ENCODE measurements around the gene RWDD2A.
"Not testable (repeated sequence)": the region's sequence is repeated elsewhere in the genome, so short reads cannot be mapped to it uniquely, and the experiment has no call there.

RWDD2A gene

DNA sequence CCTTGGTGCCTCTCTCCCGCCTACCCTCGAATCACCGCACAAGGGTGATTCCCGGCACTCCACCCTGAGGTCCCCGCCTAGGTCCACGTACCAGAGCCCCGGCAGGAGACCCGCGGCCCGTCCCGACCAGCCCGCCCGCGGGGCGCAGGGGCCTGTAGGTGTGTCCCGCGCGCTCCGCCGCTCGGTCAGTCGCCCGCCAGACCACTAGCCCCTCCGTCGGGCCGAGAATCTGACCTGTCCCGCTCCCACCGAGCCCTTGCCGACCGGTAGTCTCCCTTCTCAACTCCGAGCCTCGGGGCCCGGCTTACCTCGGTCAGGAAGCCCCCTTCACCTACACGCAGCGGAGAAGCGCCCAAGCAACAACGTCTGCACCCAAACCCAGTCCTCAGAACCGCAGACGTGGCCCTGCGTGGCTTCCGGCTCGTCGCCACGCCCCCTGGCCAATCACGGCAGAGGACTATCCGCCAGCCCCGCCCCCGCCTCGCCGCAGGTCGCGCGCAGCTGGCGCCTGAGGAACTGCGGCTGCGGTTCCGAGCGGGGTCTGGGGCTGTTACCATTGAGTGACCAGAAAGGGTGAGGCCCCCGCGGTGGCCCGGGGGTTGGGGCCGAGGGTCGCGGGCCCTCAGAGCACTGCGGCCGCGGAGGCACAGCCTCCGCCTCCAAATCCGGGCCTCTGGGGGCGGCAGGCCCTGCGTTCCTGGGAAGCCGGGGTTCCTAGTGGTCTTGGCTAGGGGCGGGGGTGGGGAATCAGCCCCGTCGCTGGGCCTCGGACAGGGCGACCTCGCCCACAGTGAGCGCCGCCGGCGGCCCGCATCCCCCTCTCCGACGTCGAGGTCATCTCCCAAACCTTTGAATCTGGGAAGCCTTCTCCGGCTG is at the start of gene RWDD2A, which contains the start of gene PGM3:
Gene RWDD2A, plus strand, starts transcription at position 487 of the 876 bp plus-strand sequence. CDS start 1,095 bp downstream, outside the sequence.
Gene PGM3, minus strand, starts transcription at position 395 of the 876 bp plus-strand sequence. CDS start 2,253 bp downstream, outside the sequence.
- DNase-seq, result peak; percentile 91

GRCh38 chr6:83151114-83151513 is 42.0 kb upstream of the RWDD2A start:
- DNase-seq, result no peak

DNA sequence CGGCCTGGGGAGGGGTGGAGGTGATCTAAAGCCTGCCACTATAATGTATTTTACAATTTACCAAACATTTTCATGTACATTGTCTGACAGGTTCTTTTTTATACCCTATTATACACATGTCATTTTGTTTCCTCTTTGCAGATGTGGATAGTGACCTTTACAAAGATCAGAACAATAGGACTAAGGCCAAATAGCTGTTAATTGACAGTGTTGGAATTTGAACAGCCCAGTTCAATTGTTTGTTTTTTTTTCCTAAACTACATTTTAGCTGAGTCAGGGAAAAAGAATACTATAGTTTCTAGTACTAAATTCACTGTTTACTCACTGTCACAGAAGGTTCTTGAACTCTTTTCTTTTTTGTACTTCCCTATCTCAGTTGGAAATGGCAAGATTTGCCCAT is 40.2 kb upstream of the RWDD2A start:
- no peak for DNase-seq

- no peak for DNase-seq
These were observed 39.2 kb upstream of the RWDD2A start for GRCh38 chr6:83153883-83154521.

DNA sequence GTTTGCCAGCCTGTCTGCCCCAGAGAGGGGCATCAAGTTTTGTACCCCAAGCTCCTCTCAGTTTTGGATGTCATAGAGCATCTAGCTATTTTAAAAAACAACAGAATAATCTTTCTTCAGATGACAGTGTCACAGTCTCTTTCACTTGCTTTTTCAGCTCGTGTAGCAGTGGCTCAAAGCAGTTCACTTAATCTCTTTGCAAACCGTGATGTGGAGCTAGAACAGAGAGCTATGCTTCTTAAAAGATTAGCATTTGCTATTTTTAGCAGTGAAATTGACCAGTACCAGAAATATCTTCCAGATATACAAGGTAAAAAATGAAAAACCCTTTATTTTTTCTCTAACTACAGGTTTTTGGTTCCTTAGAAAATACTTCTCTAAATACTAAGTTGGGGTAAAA is 37.4 kb upstream of the RWDD2A start:
- no peak for DNase-seq

DNA sequence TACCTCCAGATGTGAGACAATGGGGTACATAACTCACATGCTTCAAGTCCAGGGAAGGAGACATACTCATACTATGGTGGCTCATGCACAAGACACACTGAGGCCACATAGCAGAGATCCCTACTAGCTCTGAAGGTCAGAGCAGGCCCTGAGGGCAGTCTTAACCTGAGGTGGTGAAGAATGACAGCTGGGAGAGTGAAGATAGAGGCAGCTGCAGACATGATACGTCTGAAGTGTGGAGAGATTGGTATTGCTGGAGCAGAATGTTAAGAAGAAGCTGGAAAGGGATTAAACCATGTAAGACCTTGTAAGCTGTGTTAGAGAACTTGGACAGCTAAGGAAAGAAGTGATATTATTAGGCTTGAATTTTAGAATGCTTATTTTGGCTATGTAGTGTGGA is 33.0 kb upstream of the RWDD2A start:
- no peak for DNase-seq

DNA sequence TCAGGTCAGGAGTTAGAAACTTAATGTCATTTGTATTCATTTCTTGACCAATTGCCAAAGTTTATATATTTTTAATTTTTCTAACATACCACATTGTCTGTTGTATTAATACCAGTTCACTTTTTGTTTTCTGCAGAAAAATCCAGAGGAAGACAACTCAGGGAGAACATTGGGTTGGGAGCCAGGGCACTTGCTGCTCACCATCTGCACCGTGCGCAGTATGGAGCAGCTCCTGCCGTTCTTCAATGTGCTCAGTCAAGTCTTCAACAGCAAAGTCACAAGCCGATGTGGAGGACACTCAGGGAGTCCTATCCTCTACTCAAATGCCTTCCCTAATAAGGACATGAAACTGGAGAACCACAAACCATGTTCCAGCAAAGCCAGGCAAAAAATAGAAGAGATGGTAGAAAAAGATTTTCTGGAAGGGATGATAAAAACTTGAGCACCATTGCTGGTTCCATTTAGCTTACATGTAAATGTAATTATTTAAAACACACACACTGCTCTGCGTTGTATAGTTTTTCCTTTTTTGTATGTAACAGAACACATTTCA is 25.4 kb upstream of the RWDD2A start:
- DNase-seq, result no peak

GRCh38 chr6:83168556-83168955 is 24.6 kb upstream of the RWDD2A start:
- DNase-seq, result no peak

GRCh38 chr6:83169106-83169505 is 24.1 kb upstream of the RWDD2A start:
- DNase-seq, result no peak

GRCh38 chr6:83169511-83169910 is 23.6 kb upstream of the RWDD2A start:
- DNase-seq, result no peak

DNA sequence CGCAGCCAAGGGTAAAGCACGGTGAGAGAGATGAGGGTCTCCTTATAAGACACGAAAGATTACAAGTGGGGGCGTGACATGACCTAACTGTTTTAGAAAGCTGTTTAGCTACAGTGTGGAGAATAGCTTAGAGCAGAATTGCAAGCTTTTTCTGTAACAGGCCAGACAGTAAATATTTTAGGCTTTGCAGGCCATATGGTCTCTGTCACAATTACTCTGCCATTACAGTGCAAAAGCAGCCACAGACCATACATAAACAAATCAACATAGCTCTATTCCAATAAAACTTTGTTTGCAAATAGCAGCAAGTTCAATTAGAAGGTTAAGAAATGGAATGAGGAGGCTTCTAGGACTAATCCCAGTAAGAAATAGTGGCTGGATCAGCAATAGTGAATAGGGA is 16.9 kb upstream of the RWDD2A start:
- no peak for DNase-seq

- no peak for DNase-seq
These were observed 12.7 kb upstream of the RWDD2A start for GRCh38 chr6:83180426-83180950.

- DNase-seq, result no peak
These were observed 11.0 kb upstream of the RWDD2A start for GRCh38 chr6:83182114-83182513.

DNA sequence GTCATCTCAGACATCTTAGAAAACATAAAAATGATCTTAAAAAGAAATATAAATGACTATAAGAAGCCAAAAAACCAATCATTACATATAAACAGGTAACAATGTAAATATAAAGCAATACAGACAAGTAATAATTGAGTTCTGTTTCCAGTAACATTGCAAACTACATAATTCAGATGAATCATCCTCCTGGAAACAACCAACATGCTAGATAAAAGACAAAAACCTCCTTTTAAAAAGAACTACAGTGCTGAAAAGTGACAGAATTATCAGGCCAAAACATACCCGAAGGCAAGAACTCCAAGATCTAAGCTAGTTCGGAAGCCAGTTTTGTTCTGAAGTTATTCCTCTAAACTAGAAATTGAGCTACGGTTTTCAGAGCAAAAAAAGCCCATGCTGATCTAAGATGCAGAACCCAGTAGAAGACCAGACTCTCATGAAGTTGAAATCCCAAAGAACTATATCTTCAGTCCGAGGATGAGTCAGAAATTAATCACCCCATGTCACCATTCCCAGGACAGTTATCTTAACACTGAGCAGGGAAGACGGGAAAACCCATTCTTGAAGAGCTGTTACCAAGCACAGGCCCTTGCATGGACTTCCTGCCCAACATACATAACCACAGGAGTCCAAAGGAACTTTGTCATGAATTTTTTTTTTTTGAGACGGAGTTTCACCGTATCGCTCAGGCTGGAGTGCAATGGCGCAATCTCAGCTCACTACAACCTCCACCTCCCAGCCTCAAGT is 9.9 kb upstream of the RWDD2A start:
- no peak for DNase-seq

DNA sequence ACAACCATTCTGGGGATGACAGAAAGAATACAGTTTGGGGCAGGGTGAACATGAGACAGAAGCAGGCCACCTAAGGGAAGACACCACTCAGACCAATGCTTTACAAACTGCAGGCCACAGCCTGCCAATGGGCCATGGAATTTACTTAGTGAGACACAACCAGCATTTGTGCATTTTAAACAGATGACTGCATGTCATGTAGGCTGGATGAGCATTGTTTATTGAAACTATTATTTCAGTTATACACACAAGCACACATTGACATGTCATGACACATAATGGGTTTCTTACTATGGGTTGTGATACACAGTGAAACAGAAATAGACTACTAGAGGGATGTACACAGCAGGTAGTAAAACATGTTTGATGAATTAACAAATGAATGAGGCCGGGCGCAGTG is 8.1 kb upstream of the RWDD2A start:
- no peak for DNase-seq

DNA sequence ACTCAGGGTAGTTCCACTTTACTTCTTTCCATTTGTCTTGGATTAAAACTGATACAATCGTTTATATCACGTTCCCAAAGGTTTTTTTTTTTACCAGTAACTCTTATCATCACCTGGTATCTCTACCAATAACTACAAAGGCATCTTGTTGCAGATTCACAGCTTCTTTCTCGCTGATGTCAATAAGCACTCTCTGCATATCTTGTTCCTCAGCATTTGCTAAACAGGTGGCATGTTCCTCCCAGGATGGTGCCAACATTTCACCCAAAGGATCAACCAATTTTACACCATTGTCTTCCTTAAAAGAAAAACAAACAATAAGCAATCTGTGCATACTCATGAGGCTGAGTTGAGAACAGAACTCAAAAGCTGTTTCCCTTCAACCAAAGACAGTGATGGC is 4.7 kb upstream of the RWDD2A start:
- no peak for DNase-seq

- DNase-seq, result no peak
These were observed 2.5 kb upstream of the RWDD2A start for GRCh38 chr6:83190626-83191025.

- DNase-seq, result not testable (repeated sequence)
These were observed 1.2 kb upstream of the RWDD2A start for GRCh38 chr6:83191974-83192373.

GRCh38 chr6:83192456-83192855 is 701 bp upstream of the RWDD2A start:
- no peak for DNase-seq

DNA sequence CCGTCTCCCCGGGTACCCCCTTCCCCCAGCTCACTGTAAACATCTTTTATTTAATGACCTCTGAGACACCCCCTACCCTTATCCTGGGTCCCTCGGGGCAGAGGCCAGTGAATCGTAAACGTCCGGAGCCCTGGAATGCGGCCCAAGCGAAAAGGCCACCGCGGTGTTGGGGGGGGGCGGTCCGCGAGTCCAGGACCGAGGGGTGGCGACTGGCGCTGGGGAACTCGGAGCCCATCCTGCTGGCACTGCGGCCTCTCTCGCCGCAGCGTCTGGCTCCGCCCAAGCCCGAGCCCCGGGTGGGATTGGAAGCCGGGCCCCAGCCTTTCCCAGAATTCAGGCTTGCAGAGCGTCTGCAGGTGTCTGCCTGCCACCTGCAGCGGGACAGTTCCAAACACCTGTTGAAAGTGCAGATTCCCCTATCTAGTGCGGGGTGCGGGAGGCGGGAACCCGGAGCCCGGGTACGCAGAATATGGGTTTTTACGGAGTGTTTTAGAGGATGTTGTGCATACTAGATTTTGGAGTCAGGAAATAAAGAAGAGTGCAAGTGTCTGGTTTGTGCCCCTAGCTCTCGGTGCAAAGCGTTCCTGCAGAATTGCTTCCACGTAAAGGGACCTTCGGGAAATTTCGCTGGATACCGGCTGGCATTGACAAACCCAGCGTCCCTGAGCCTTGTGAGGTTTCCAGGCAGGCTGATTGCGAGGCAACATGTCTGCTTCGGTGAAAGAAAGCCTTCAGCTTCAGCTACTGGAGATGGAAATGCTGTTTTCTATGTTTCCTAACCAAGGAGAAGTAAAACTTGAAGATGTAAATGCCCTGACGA is 800 bp downstream of the RWDD2A start:
- peak; percentile 16 for DNase-seq

- DNase-seq, result no peak
These were observed 5.5 kb downstream of the RWDD2A start for GRCh38 chr6:83198486-83199172.

Data from CD4-positive, alpha-beta T cell treated with Interleukin-15 for 1 hour (primary cell).